Neuronal stem cell (in vitro differentiated cells): ENCODE data around the gene FRS2.

Source experiments
- DNase-seq: peaks from one replicate; pipeline ENCODE4 v3.0.0-alpha.2; 2013; ENCODE audit warnings: low spot score
- H2AFZ ChIP-seq: one replicate; pipeline ENCODE4 v1.6.1; 2013; ENCODE audit warnings: mild to moderate bottlenecking, low read length, inconsistent platforms
- H2AK5ac ChIP-seq: 2 replicates; pipeline ENCODE4 v1.6.1; 2013; ENCODE audit warnings: low read depth, mild to moderate bottlenecking, inconsistent platforms, low read length, moderate library complexity, mixed read lengths
- H2BK120ac ChIP-seq: 2 replicates; pipeline ENCODE4 v1.6.1; 2013; ENCODE audit warnings: low read depth, mild to moderate bottlenecking, inconsistent platforms, low read length, moderate library complexity, mixed read lengths
- H2BK12ac ChIP-seq: one replicate; pipeline ENCODE4 v1.6.1; 2013; ENCODE audit warnings: low read length, inconsistent platforms
- H2BK15ac ChIP-seq: 2 replicates; pipeline ENCODE4 v1.6.1; 2013; ENCODE audit warnings: mild to moderate bottlenecking, low read length, inconsistent platforms, mixed read lengths
- H2BK5ac ChIP-seq: one replicate; pipeline ENCODE4 v1.6.1; 2013; ENCODE audit warnings: inconsistent platforms, mild to moderate bottlenecking, low read length, moderate library complexity
- H3K14ac ChIP-seq: one replicate; pipeline ENCODE4 v1.6.1; 2013; ENCODE audit warnings: low read length, inconsistent platforms
- H3K18ac ChIP-seq: 2 replicates; pipeline ENCODE4 v1.6.1; 2013; ENCODE audit warnings: low read length, inconsistent platforms
- H3K23ac ChIP-seq: 2 replicates; pipeline ENCODE4 v1.6.1; 2013; ENCODE audit warnings: low read depth, mild to moderate bottlenecking, mixed read lengths, low read length, inconsistent platforms; ENCODE audit not compliant: poor library complexity
- H3K27ac ChIP-seq: replicated peaks from 3 replicates; pipeline ENCODE4 v1.5.1; 2013; ENCODE audit warnings: low read length, inconsistent platforms
- H3K27me3 ChIP-seq, 3 experiments: 2 replicates each; pipeline ENCODE4 v1.6.1; 2013; ENCODE audit warnings: low read length in 3 of 3, mild to moderate bottlenecking in 2 of 3, inconsistent platforms in 1 of 3, low read depth in 1 of 3, mixed read lengths in 1 of 3, moderate library complexity in 1 of 3; ENCODE audit not compliant: control insufficient read depth in 3 of 3, insufficient read depth in 3 of 3
- H3K36me3 ChIP-seq, 2 donors: replicated peaks in 1 of 2; 2 replicates each; pipeline ENCODE4 v1.6.1; 2013; ENCODE audit warnings: low read length in 2 of 2; ENCODE audit not compliant: control insufficient read depth in 2 of 2, insufficient read depth in 2 of 2
- H3K4ac ChIP-seq: 2 replicates; pipeline ENCODE4 v1.6.1; 2013; ENCODE audit warnings: inconsistent platforms, mild to moderate bottlenecking, low read length, moderate library complexity
- H3K4me1 ChIP-seq, 2 donors: 1 replicate in 1 of 2; 2 replicates in 1 of 2; pipeline ENCODE4 v1.6.1; 2013; ENCODE audit warnings: low read length in 2 of 2, low read depth in 1 of 2; ENCODE audit not compliant: control insufficient read depth in 2 of 2, insufficient read depth in 1 of 2
- H3K4me2 ChIP-seq: one replicate; pipeline ENCODE4 v1.6.1; 2013; ENCODE audit warnings: mild to moderate bottlenecking, low read length, inconsistent platforms; ENCODE audit not compliant: insufficient read depth, poor library complexity, severe bottlenecking
- H3K4me3 ChIP-seq, 2 donors: 2 replicates each; pipeline ENCODE4 v1.5.1; 2013; ENCODE audit warnings: low read length in 2 of 2, mild to moderate bottlenecking in 2 of 2, inconsistent platforms in 1 of 2, moderate library complexity in 1 of 2
- H3K79me1 ChIP-seq: one replicate; pipeline ENCODE4 v1.6.1; 2013; ENCODE audit warnings: low read depth, mild to moderate bottlenecking, inconsistent platforms, low read length, moderate library complexity
- H3K9ac ChIP-seq: one replicate; pipeline ENCODE4 v1.6.1; 2013; ENCODE audit warnings: mild to moderate bottlenecking, low read depth, low read length, inconsistent platforms; ENCODE audit not compliant: poor library complexity
- H3K9me3 ChIP-seq, 2 donors: replicated peaks in 1 of 2; 2 replicates each; pipeline versions ENCODE3 to v1.6.1; 2013; ENCODE audit warnings: low read length in 2 of 2, mild to moderate bottlenecking in 2 of 2, inconsistent platforms in 1 of 2, low read depth in 1 of 2, mixed read lengths in 1 of 2, moderate library complexity in 1 of 2; ENCODE audit not compliant: control insufficient read depth in 2 of 2, insufficient read depth in 1 of 2
- H4K8ac ChIP-seq: one replicate; pipeline ENCODE4 v1.6.1; 2013; ENCODE audit warnings: low read depth, mild to moderate bottlenecking, inconsistent platforms, low read length, moderate library complexity
- H4K91ac ChIP-seq: one replicate; pipeline ENCODE4 v1.6.1; 2013; ENCODE audit warnings: low read length, low read depth, mild to moderate bottlenecking, inconsistent platforms; ENCODE audit not compliant: poor library complexity
- WGBS, 2 donors: extraction: QIAGEN DNeasy Blood & Tissue Kit; methylation state at CpG; one replicate each; pipeline ENCODE4 v1.1.7; 2013; ENCODE audit warnings: missing lambda C conversion rate in 2 of 2, mixed read lengths in 1 of 2; ENCODE audit not compliant: insufficient read length in 2 of 2, insufficient replicate concordance in 1 of 2; ENCODE audit errors: extremely low coverage in 2 of 2; 5-methylcytosine and 5-hydroxymethylcytosine counted together

The FRS2 gene

DNA sequence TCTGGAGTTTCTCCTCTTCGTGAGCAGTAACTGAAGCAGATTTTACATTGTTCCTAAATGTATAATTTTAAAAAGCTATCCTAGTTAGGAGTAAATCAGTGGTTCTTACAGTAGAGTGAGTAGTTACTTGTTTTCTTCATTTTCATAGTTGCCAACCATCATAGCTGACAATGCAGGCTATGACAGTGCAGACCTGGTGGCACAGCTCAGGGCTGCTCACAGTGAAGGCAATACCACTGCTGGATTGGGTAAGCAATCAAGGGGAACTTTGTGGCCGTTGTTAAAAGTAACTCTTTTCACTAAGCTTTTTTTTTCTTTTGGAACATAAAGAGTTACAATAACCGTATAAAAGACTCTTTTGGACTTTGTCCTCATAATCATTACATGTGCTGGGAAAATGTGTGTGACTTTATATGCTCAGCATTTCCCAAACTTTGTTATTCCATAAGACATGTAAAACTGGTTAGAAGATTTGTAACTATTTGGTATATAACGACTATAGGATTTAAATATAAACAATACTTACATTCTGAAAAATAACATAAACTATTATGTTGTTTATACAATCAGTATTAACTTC lies 128.1 kb downstream of the FRS2 start:
- Histone ChIP-seq H3K4me3 (no peak overlapping the region), H3K9me3 (no peaks in the 10 kb centered on the region), H3K36me3 (peaks cover 33 to 100% of the 10 kb centered on the region in 2 donors), H3K9ac (no peak overlapping the region), H2BK120ac (no peak overlapping the region), H2AFZ (no peak overlapping the region), H3K14ac (no peak overlapping the region), H3K79me1 (peaks cover 2% of the 10 kb centered on the region), H2BK15ac (no peak overlapping the region), H4K91ac (no peak overlapping the region), H3K18ac (no peak overlapping the region), H3K4me1 (no peaks in the 10 kb centered on the region), H2AK5ac (no peak overlapping the region), H3K4me2 (no peak overlapping the region), H3K27ac (no peak overlapping the region), H2BK5ac (no peak overlapping the region), H3K27me3 (no peaks in the 10 kb centered on the region), H4K8ac (no peak overlapping the region), H2BK12ac (no peak overlapping the region), H3K23ac (no peak overlapping the region), H3K4ac (no peak overlapping the region)
- WGBS, 2 donors: no CpG with 5 or more reads among the region's 4 CpGs
- DNase-seq: no peak

DNA sequence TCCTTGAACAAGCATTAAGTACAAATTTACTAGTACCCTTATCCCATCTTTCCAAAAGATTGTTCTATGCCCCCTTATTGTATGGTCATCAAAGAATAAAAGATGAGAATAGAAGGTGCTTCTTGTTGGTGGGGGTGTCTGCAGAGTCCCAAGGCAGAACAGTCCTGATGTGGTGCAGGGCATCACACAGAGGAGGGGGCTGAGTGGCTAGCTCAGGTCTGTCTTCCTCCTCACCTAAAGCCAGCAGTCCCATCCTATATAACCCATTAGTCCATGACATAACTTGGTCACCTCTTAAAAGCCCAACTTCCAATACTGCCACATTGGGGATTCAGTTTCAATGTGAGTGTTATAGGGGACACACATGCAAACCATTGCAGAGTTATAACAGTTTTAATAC lies 130.6 kb downstream of the FRS2 start:
- Histone ChIP-seq H2BK120ac (no peak overlapping the region), H3K27ac (no peak overlapping the region), H3K4ac (no peak overlapping the region), H3K4me1 (no peaks in the 10 kb centered on the region), H3K4me2 (no peak overlapping the region), H2BK15ac (no peak overlapping the region), H2BK12ac (no peak overlapping the region), H2AFZ (no peak overlapping the region), H4K8ac (no peak overlapping the region), H3K23ac (no peak overlapping the region), H3K36me3 (peaks cover 27 to 78% of the 10 kb centered on the region in 2 donors), H2BK5ac (no peak overlapping the region), H3K9ac (no peak overlapping the region), H2AK5ac (no peak overlapping the region), H3K14ac (no peak overlapping the region), H3K9me3 (no peaks in the 10 kb centered on the region), H3K18ac (no peak overlapping the region), H3K79me1 (peaks cover under 1% of the 10 kb centered on the region), H3K27me3 (no peaks in the 10 kb centered on the region), H4K91ac (no peak overlapping the region), H3K4me3 (no peak overlapping the region)
- no peak for DNase-seq

DNA sequence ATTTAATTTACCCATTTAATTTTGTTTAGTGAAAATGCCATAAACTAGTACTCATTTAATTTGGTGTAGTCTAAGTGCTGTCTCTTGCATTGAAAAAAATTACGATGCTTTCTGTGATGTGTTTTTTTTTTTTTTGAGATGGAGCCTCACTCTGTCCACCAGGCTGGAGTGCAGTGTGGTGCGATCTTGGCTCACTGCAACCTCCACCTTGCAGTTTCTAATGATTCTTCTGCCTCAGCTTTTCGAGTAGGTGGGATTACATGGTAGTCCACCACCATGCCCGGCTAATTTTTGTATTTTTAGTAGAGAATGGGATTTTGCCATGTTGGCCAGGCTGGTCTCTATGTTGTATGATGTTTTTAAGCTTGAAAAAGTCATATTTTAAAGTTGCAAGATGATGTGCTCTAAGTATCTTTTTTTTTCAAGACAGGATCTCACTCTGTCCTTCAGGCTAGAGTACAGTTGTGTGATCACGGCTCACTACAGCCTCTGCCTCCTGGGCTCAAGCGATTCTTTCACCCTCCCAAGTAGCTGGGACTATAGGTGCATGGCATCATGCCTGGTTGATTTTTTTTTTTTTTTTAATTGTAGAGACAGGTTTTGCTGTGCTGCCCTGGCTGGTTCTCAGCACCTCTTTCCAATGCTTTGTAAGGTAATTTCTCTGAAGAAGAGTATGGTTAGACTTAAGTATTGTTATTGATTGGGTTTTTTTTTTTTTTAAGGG lies 131.9 kb downstream of the FRS2 start:
- no peak overlapping the region for H3K27ac ChIP-seq
- H2BK12ac ChIP-seq: no peak overlapping the region
- no peak overlapping the region for H2BK120ac ChIP-seq
- H3K4me3 ChIP-seq: no peak overlapping the region
- no peak overlapping the region for H3K14ac ChIP-seq
- peaks cover 26 to 65% of the 10 kb centered on the region in 2 donors for H3K36me3 ChIP-seq
- H3K9ac ChIP-seq: no peak overlapping the region
- H2AK5ac ChIP-seq: no peak overlapping the region
- H4K8ac ChIP-seq: no peak overlapping the region
- no peak overlapping the region for H2BK15ac ChIP-seq
- no peak overlapping the region for H3K18ac ChIP-seq
- no peak for DNase-seq
- no CpG with 5 or more reads among the region's 6 CpGs for WGBS, 2 donors
- no peaks in the 10 kb centered on the region for H3K9me3 ChIP-seq
- no peak overlapping the region for H3K4ac ChIP-seq
- no peak overlapping the region for H3K4me2 ChIP-seq
- no peaks in the 10 kb centered on the region for H3K27me3 ChIP-seq
- H3K79me1 ChIP-seq: no peaks in the 10 kb centered on the region
- no peaks in the 10 kb centered on the region for H3K4me1 ChIP-seq
- H3K23ac ChIP-seq: no peak overlapping the region
- H4K91ac ChIP-seq: no peak overlapping the region
- H2AFZ ChIP-seq: no peak overlapping the region
- H2BK5ac ChIP-seq: no peak overlapping the region

DNA sequence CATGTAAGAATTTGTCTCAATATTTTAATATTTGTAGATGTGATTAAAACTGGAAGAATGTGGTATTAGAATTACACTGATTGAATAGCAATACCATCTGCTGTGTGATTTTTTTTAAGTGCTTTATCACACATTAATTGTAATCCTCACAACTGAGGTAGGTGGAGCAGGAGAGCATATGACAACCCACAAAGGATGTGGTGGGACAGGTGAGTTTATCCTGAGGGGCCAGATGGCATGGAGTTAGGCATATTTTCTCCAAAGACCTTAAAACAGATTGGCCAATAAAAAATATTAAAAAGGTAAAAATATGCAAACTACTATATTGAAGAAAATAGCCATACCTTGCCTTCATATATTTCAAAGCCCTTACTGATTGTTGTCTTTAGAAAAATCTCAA lies 132.8 kb downstream of the FRS2 start:
- H2BK12ac ChIP-seq: no peak overlapping the region
- H3K23ac ChIP-seq: no peak overlapping the region
- no peak overlapping the region for H3K14ac ChIP-seq
- no peak overlapping the region for H2BK120ac ChIP-seq
- no peak for DNase-seq
- no peaks in the 10 kb centered on the region for H3K4me1 ChIP-seq
- H2AFZ ChIP-seq: no peak overlapping the region
- H3K79me1 ChIP-seq: no peaks in the 10 kb centered on the region
- no peak overlapping the region for H2BK5ac ChIP-seq
- no peak overlapping the region for H3K4ac ChIP-seq
- no peak overlapping the region for H3K4me3 ChIP-seq
- no peak overlapping the region for H3K9ac ChIP-seq
- H2BK15ac ChIP-seq: no peak overlapping the region
- no peak overlapping the region for H3K18ac ChIP-seq
- H3K27ac ChIP-seq: no peak overlapping the region
- no peak overlapping the region for H4K8ac ChIP-seq
- H2AK5ac ChIP-seq: no peak overlapping the region
- no peak overlapping the region for H4K91ac ChIP-seq
- H3K9me3 ChIP-seq: no peaks in the 10 kb centered on the region
- H3K36me3 ChIP-seq: peaks cover 23 to 56% of the 10 kb centered on the region in 2 donors
- no peak overlapping the region for H3K4me2 ChIP-seq
- H3K27me3 ChIP-seq: no peaks in the 10 kb centered on the region
